ENCODE data around the gene ITGA4. TPM values are rescaled to one million over a fixed set of nuclear protein-coding genes. Genes with fewer than 3 reads are reported as not detected.

ITGA4 gene
- total RNA-seq, 6 experiments from 2014 or later = 21.0 to 33.5 (median 30.4) TPM

DNA sequence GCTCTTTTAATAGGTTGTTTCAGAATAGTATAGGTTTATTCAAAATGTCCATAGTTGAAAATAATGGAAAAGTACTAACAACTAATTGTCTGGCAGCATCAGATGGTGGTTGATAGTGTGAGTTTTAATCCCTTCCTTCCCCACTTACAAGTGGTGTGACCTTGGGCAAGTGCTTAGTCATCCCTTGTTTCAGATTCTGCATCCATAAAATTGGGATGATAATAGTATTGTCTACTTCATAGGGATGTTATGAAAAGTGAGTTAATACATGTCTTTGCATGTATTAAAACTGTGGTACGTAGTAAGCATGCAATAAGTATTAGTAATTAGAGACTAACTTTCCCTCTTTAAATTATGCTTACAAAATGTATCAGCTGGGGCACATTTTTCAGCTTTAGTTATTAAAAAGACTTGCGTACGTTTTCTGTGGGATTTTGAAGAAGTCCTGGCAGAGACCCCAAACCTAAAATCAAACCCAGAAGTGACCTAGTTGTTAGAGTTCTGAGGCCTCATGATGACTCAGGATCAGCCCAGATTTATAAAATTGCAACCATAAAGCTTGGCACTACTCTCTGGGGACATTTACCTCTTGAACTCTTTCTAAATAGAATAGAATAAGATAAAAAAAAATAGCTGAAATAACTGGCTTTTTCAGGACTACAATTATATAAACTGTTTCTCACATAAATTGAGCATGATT, 8.6 kb downstream of the ITGA4 start:
- DNase-seq = no peak
- Mint-ChIP-seq H3K27ac (peak overlapping the region; percentile 74), H3K4me1 (ENCODE audit: low read depth) (peaks cover 38% of the 10 kb centered on the region), H3K4me3 (no peak overlapping the region), H3K9me3 (no peaks in the 10 kb centered on the region), H3K36me3 (ENCODE audit: low read depth) (no peaks in the 10 kb centered on the region; the same call in 1 of the 2 replicates), H3K27me3 (ENCODE audit: insufficient read depth) (no peaks in the 10 kb centered on the region)
- TF ChIP-seq, protein P1, sequence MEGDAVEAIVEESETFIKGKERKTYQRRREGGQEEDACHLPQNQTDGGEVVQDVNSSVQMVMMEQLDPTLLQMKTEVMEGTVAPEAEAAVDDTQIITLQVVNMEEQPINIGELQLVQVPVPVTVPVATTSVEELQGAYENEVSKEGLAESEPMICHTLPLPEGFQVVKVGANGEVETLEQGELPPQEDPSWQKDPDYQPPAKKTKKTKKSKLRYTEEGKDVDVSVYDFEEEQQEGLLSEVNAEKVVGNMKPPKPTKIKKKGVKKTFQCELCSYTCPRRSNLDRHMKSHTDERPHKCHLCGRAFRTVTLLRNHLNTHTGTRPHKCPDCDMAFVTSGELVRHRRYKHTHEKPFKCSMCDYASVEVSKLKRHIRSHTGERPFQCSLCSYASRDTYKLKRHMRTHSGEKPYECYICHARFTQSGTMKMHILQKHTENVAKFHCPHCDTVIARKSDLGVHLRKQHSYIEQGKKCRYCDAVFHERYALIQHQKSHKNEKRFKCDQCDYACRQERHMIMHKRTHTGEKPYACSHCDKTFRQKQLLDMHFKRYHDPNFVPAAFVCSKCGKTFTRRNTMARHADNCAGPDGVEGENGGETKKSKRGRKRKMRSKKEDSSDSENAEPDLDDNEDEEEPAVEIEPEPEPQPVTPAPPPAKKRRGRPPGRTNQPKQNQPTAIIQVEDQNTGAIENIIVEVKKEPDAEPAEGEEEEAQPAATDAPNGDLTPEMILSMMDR (IDR thresholded peaks at IDR 0.05) = no peak

DNA sequence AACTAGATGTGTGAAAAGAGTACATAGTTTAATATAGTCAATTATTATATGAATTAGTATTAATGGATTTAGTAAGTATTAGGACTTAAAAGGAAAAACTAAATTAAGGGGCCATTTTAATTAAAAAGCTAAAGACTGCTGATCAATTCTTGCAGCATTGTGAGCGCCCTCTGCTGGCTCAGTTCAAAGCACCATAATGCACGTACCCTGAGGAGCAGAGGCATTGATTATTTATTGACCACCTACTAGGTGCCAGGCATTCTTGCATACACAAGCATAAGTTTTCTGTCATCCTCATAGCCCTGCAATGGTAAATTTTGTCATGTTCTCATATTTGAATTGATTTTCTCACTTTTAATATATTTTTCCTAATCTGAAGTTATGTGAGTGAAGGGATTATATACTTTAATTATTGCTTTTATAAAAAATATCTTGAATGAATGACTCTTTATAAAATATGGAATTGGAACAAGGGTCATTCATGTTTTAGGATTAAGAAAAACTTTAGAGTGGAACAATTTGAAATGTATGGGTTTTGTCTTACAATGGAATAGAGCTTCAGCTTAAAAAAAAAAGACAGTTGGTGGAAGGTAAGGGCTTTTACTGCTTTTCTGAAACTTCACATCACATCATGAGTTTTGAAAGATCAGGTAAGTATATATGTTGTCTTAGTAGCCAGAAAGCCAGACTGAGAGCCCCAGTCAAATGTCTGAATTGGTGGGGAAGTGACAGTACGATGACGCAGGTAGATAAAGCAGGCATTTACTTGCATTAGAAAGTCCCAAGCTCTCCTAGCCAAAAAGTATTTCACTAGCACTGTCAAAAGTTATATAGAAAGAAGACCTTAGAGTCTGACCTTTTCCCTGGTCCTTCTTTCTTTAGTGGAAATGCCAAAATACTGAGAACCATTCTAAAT, 9.7 kb downstream of the ITGA4 start:
- Mint-ChIP-seq H3K4me3 (no peak overlapping the region), H3K36me3 (ENCODE audit: low read depth) (no peaks in the 10 kb centered on the region; the same call in 1 of the 2 replicates), H3K4me1 (ENCODE audit: low read depth) (peaks cover 47% of the 10 kb centered on the region), H3K9me3 (no peaks in the 10 kb centered on the region), H3K27ac (no peak overlapping the region), H3K27me3 (ENCODE audit: insufficient read depth) (no peaks in the 10 kb centered on the region)
- TF ChIP-seq, protein P1 (IDR thresholded peaks at IDR 0.05) = peak; percentile 97
- peak; percentile 34 for DNase-seq

DNA sequence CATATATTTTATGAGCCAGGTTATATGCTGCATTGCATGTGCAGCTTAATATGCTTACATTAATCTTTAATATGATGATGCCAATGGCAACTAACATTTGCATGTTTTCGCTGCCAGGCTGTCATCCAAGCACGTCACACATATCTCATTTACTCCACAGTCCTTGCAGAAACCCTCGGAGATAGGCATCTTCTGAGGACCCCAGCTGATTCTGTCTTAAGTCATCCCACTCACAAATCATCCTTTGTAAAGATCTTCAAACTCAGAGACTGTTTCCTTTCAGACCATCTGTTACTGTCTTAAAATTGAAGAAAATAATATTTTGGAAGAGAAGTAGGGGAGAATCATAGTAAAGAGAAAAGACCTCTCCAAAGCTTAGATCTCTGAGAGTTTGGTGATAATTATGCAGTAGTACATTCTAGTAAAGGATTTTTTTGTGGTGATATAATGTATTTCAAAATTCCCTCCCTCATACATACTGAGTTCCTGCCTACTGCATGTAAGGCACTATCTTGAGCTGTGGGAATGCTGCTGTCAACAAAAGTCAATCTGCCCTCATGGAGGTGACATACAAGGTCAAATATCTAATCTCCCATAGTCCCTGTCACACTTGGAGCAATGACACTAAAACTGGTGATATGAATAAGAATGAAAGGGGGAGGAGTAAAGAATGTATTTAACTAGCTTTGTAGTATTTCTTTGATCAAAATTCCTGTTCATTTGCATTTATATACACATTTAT, 11.0 kb downstream of the ITGA4 start:
- TF ChIP-seq, protein P1 (IDR thresholded peaks at IDR 0.05) = no peak
- Mint-ChIP-seq H3K4me1 (ENCODE audit: low read depth) (peaks cover 39% of the 10 kb centered on the region), H3K27me3 (ENCODE audit: insufficient read depth) (no peaks in the 10 kb centered on the region), H3K9me3 (no peaks in the 10 kb centered on the region), H3K4me3 (no peak overlapping the region), H3K27ac (no peak overlapping the region), H3K36me3 (ENCODE audit: low read depth) (no peaks in the 10 kb centered on the region; the same call in 1 of the 2 replicates)
- DNase-seq = no peak

DNA sequence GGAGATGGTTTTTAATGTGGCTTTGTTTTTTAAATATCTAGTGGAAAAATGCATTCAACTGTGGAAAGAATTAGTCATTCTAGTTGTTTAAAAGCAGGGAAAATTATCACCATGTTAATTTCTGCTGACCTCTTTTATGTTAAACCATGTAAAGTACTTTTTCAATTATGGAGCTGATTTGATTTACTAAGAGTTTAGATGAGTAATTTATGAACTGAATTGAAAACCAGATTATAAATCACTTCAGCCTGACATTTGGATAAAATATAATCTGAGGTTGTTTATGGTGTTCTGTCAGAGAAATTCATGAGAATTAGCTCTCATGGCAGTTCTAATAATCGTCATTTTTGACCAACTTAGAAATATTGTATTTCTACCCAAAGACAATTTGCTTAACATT, 11.6 kb downstream of the ITGA4 start:
- TF ChIP-seq, protein P1 (IDR thresholded peaks at IDR 0.05) = no peak
- no peaks in the 10 kb centered on the region for H3K9me3 Mint-ChIP-seq
- H3K27me3 Mint-ChIP-seq (ENCODE audit: insufficient read depth) = no peaks in the 10 kb centered on the region
- H3K4me1 Mint-ChIP-seq (ENCODE audit: low read depth) = peaks cover 42% of the 10 kb centered on the region
- H3K36me3 Mint-ChIP-seq (ENCODE audit: low read depth) = no peaks in the 10 kb centered on the region; the same call in 1 of the 2 replicates
- no peak overlapping the region for H3K4me3 Mint-ChIP-seq
- H3K27ac Mint-ChIP-seq = no peak overlapping the region
- no peak for DNase-seq

DNA sequence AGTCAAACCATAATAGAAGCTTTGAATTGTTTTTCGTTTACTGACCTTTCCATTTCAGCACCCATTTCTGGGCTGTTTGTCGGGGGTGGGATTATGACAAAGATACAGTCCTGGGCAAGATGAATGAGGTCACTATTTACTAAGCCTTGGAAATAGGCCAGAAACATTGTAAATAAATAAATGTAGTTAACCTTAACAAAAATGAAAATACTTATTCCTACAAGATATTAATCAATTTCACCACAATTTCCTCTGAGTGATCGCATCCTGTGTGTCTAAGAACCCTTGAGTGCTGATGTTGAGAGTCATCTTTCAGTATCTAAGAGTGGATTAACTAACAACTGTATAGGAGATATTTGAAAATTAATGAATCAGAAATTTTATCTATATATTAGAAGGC, 14.0 kb downstream of the ITGA4 start:
- Mint-ChIP-seq H3K36me3 (ENCODE audit: low read depth) (peaks cover 11% of the 10 kb centered on the region), H3K27me3 (ENCODE audit: insufficient read depth) (no peaks in the 10 kb centered on the region), H3K9me3 (no peaks in the 10 kb centered on the region), H3K27ac (no peak overlapping the region), H3K4me1 (ENCODE audit: low read depth) (peaks cover 40% of the 10 kb centered on the region), H3K4me3 (no peak overlapping the region; the same call in 1 of the 2 replicates)
- TF ChIP-seq, protein P1 (IDR thresholded peaks at IDR 0.05) = no peak
- DNase-seq = no peak

Data from HFFc6 (cell line).